NCI-H82 treated with DMSO at 0.1 percent for 48 hours (cell line): ENCODE measurements around the gene UBE3D.
A peak's percentile ranks its signal among the peaks of the same experiment; 100 is the strongest.

ENCODE experiments used
- DNase-seq: peaks from one replicate; lab custom pipeline; 2025; ENCODE audit not compliant: unreplicated experiment; lab: John Stamatoyannopoulos, UW

Gene UBE3D, protein sequence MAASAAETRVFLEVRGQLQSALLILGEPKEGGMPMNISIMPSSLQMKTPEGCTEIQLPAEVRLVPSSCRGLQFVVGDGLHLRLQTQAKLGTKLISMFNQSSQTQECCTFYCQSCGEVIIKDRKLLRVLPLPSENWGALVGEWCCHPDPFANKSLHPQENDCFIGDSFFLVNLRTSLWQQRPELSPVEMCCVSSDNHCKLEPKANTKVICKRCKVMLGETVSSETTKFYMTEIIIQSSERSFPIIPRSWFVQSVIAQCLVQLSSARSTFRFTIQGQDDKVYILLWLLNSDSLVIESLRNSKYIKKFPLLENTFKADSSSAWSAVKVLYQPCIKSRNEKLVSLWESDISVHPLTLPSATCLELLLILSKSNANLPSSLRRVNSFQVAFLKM

DNA sequence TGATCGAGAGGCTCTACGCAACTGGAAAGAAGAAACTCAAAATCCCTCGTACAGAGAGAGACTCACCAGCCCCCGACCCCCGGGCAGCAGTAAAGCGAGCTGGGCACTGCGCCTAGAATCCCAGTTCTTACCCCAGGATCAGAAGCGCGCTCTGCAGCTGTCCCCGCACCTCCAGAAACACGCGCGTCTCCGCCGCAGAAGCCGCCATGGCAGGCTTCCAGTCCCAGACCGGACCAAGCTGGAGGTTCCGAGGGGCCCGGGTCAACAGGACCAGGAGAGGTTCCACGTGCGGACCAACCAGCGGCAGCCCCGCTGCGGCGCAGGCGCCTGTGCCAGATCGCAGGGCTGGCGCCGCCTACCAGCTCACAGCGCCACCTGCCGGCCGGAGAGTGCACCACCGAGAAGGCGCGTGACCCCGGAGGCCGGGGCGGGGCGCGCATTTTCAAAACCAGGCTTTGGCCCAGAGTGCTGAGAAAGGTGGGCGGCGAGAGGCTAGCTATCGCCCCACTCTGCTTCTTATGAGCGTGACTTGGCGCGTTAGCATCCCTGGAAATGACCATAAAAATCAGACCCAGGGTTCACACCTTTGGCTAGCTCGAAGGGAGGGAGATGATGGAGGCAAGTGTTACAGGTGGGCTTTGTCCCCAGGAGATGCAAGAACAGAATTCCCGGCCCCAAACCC is at the start of gene UBE3D:
Gene UBE3D, minus strand, starts transcription at position 331 of the 682 bp plus-strand sequence. Its CDS starts 123 bp downstream, at position 208.
- DNase-seq = peak; percentile 30

DNA sequence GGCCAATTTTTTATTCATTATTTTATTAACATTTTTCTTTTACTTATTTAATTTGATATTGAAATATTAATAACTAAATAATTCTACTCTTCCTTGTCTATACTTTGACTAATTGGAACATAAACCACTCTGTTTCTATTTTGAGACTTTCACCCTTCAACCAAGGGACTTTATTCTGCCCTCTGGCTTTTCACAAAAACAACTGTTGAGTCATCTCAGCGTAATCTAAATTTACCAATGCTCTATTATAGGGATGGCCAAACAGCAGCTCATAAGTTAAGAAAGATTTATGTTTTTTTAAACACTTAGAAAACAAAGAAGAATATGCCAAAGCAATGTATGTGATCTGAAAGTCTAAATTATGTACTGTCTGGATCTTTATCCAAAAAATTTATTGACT is 48.5 kb upstream of the UBE3D start:
- no peak for DNase-seq

DNA sequence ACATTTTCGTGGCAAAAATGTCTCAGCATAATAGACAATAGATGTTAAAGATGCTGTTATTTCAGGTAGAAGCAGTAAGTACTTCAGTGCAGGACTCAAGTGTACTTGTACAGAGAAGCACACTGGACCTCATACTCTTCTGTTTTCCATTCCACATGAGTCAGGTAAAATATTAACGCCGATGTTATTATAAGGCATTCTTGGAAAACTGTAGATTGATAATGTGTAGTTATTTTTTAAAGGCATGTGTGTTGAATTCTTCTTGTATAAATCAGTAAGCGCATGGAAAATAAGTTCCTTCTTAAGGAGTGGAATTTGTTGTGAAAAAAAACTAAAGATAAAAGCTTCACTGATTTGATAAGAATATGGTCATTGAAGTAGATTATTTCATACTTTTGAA is 47.6 kb upstream of the UBE3D start:
- no peak for DNase-seq

DNA sequence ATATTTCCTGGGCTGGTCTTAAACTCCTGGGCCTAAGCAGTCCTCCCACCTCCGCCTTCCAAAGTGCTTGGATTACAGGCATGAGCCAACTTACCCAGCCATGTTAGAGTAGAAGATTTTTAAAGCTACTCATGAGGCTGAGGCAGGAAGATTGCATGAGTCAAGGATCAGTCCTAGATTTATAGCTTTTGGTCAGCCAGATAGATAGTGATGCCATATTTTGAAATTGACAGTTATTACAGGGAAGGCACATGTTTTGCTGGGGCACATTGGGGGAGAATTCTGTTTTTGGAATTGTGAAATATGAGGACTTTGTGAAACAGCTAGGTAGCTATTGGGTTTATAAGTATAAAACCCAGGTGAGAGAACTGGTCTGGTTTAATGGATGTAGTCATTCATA is 42.7 kb upstream of the UBE3D start:
- no peak for DNase-seq

DNA sequence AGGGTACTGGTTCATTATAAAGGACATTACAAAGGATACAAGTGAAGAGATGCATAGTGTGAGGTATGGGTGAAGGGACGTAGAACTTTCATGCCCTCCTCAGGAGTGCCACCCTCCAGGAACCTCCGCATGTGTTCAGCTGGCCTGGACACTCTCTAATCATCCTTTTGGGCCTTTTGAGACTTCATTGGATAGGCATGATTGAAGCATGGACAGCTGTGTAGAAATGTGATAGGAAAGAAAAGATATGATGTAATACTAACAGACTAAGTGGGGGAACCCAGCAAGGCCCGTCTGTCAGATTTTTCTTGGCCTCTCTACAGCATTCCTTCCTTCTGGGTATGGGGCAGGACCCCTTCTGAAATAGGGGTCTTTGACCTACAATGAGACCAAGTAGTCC is 32.9 kb upstream of the UBE3D start:
- DNase-seq = no peak

DNA sequence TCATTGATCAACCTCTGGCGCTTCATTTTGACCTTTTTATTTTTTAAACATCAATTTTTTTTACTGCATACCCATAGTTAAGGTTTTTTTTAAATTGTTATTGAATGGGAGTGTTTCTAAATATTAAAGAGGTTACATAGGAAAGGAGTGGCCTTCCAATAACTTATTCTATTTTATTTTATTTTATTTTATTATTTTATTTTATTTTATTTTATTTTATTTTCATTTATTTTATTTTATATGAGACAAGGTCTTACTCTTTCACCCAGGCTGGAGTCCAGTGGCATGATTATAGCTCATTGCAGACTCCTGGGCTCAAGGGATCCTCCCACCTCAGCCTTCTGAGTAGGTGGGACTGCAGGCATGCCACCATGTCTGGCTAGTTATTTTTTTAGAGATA is 32.0 kb upstream of the UBE3D start:
- DNase-seq = no peak

DNA sequence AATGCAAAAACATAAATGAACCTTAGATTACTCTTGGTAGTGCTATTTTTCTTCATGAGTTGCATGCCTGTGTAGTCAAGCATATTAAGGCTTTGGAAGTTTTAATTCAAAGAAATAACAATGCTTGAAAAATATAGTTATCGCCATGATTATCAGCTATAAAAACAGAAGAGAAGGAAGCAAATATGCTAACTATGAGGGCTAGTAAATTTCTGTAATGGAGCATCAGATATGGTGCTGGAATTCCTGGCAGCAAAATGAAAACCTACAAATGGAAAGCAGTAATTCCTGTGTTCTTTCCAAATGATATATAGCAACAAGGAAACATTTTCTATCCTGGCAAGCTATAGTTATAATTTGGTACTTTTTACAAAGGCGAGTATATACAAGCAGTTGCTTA is 31.6 kb upstream of the UBE3D start:
- no peak for DNase-seq

DNA sequence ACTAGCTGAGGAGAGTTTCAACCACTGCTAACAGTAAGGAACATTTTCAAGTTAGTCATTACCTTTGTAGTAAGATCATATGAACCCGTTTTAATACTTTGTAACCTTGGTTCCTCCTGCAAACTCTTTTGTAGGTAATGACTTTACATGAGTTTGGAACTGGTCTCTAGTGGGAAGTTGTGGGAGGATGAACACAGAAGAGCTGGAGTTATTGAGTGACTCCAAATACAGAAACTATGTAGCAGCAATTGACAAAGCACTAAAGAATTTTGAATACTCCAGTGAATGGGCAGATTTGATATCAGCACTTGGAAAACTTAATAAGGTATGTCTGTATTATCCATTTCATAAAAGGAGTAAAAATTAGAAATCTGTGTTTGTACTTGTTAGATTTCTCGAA is 31.1 kb upstream of the UBE3D start:
- no peak for DNase-seq

DNA sequence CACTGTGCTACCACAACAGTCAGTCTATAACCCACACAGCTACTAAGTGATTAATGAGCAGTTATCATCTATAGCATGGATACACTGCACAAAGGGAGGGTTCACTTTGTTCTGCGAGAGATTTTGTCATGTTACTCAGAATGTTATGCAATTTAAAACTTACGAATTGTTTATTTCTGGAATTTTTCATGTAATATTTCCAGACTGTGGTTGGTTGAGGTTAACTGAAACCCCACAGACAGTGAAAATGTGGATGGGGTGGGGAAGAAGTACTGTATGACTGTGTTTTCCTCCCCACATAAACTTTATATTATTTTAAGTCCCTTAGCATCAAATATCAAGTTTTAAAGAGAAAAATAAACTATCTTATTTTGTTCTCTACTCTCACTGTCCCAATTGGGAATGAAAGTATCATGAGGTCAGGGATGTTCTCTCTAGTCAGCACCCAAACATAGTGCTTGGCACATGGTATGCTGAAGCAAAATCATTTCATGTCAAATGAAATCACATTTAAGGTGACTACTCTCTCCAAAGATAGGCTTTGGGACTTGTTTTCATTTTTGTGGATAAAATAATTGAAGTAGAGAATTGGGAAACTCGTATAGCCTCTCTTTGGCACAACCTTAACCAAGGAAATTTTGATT is 27.2 kb upstream of the UBE3D start:
- DNase-seq = no peak

DNA sequence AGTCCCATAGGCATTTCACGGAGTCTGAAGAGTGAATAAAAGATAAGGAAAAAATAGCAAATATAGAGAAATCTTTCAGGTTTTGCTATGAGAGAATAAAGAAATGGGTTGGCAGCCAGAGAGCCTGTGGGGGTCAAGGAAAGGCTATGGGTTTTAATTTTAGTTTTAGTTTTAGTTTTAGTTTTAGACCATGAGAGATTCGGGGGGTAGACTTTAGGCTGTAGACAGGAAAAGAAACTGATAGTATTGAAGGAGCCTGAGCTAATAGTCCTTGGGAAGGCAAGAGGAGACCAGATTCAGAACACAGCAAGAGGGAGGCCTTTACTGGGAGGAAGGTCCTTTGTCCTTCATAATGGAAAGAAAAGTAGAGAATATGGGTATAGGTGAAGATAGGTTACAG is 21.1 kb upstream of the UBE3D start:
- DNase-seq = no peak

DNA sequence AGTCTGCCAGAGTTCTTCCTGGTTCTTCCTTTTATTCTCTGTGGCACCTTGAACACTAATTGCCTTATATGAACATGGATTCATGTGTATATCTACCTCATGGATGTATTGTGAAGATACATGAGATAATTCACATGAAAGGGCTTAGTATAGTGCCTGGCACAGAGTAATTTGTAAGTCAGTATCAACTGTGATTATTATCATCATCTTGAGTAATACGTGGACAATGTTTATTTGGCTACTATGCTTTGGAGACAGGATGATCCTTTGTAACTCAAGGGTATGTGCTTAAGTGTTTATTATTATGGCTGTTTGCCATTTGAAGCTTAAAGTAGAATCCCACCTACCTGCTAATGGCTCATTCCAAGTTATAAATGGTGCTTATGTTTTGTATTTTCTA is 17.8 kb upstream of the UBE3D start:
- no peak for DNase-seq

DNA sequence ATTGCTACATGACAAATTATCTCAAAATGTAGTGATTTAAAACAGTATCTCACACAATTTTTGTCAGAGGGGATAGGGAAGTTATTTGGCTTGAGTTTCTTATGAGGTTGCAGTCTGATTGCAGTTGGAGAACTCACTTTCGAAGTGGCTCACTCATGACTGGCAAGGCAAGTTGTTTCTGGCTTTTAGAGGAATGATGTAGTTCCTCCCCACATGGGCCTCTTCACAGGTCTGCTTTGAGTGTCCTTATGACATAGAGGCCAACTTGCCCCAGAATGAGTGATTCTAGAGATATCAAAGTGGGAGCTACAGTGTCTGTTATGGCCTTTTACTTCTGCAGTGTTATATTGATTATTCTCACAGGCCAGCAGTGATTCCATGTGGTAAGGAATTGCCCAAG is 8.0 kb upstream of the UBE3D start:
- no peak for DNase-seq

DNA sequence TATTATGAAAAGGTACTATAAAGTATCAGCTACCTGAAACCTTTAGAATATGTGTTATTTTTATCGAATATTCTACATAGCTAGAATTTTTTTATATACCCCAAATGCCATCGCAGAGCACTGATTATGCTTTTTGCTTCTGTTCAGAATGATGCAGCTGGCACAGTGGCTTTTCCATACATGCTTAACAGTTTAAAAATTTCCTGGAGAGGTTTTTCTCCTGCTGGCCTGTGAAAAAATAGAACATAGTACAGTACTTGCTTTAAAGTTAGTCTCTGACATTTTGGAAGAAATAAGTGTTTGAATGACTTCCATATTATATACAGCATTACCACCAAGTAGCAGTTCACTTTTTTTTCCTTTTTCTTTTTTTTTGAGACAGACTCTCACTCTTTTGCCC is 7.1 kb upstream of the UBE3D start:
- no peak for DNase-seq

DNA sequence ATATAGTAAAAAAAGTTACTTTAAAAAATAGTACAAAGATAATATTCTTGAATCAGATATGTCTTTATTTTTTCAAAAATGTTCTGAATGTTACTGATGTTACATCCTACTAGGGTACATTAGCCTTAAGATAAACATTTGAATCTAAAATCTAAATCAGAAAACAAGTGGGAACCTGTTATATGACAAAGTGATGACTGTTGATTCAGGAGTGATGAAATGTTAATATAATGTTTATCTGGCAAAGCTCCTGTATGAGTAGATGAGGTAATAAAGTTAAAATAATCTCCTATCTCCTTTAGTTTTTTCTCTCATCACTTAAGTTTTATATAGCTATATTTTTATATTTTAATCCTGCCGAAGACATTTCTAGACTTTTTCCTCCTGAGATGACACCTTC is 6.1 kb upstream of the UBE3D start:
- DNase-seq = no peak

DNA sequence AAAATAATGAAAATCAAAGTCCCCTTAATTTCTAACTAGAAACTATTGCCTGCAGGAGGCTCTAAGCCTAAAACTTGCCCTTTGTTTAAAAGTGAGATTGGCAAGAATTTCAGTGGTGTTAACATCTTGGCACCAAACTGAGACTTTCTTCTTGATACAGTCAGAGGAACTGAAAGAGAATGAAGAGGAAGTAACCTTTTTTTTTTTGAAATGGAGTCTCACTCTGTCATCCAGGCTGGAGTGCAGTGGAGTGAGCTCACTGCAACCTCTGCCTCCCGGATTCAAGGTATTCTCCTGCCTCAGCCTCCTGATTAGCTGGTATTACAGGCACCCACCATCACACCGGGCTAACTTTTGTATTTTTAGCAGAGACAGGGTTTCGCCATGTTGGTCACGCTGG is 5.4 kb upstream of the UBE3D start:
- DNase-seq = no peak

DNA sequence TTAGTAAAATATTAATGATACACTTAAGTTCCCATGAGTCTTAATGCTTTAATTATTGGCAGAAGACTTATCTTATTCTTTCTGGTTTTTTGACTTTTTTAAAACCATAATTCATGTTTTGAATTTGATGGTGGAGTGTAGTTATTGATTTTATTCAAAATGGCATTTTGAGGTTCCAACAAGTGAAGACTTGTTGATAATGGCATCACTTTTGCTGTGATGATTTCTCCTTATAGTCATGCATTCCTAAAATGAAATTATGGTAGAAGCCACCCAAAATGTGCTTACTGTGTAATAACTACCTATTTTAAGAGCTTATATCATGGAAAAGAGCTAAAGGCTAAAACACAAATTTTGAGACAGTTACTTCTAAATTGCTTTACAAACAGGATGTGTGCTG is 4.0 kb upstream of the UBE3D start:
- DNase-seq = no peak

DNA sequence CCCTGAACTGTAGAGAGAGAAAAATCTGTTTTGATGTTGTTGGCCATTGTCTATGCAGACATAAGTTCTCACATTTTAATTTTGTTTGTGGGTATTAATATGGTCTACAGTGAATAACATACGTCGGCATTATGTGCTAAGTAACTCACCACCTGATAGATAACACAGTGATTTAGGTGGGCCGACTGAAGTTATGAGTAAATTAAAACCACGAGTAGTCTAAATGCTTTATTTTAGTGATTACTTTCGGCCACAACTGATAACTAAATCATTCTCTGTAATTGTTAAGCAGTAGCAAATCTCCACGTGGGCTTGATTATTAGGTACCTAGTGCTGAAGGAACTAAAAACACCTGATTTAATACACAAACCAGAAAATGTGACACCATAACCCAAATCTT is 3.0 kb upstream of the UBE3D start:
- no peak for DNase-seq

DNA sequence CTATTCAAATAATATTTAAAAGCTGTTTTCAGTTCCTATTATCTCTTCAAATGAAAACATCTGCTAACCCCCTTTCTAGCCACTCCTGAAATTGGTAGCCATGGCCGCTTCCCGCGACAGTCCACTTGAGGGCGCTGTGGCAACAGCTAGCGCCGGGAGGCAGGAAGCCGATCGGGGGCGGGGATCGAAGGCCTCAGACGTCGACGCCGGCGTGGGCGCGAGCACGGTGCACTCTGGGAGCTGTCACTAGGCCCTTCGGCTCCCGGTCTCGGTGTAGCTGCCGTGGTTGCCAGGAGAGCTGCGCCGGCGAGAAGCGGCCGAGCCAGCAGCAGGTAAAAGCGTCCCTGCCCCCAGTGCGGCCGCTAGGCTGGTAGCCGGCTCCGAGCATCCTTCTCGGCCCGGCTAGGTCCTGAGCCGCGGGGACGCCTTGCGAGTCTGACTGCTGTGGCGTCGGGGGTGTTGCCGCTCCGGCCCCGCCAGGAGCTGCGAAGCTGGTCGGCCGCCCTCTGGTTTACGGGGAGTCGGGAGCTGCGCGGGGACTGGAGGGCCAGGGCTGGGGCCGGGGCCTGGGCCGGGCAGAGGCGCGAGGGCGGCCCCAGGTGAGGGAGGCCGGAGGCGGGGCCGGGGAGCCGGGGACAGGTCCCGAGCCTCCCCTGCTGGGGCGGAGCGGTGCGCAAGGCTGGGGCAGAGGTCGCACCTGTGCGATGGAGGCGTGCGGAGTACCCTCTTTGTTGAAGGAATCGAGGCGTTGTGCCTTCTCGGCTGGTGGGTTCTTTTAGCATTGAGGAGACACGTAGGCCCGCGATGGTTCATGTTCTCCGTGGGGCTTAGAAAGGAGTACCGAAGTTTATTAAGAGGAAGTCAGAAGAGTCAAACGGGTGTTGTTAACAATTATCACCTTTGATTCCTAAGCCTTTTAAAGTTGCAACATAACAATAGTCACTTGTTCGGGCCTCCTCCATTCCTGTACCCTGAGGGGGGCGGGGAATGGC is 2.1 kb upstream of the UBE3D start, which contains the start of gene DOP1A:
Gene DOP1A, plus strand, starts transcription at position 224 of the 992 bp plus-strand sequence. CDS start 29,307 bp downstream, outside the sequence.
- DNase-seq = peak; percentile 79

DNA sequence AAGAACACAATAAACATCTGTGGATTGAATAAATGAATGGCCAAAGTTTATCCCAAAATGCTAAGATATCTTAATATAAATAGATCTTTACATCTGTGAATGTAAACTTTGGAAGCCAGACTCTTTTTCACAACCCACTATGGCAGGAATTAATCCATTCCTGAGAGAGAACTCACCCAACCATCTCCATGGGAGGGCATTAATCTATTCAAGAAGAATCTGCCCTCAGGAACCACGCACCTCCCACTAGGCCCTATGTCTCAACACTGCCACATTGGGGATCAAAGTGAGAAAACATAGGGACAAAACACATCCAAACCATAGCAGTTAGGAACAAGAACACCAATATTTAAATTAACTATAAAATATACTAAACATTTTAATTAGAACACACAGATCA is 3.4 kb downstream of the UBE3D start:
- DNase-seq = no peak

DNA sequence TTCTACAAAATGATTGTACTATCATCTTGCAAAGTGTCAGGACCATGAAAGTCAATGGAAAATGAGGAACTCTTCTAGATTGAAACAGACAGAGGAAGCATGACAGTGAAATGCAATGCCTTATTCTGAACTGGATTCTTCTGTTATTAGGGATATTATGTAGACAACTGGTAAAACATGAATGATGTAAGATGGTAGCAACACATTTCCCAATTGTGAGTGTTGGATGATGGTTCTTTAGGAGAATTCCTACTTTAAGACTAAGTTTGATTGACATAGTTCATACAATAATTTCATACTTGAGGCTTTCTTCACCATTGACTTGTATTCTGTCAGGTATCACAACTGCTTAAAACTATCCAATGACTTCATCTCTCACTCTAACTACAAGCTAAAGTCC is 4.5 kb downstream of the UBE3D start:
- no peak for DNase-seq
